ENCODE results near the gene CD52. TPM values are rescaled to one million over a fixed set of nuclear protein-coding genes. Genes with fewer than 3 reads are reported as not detected.
A peak's percentile ranks its signal among the peaks of the same experiment; 100 is the strongest.

The CD52 gene
- polyA plus RNA-seq, 1 of the 3 experiments (the other 2 are of a cell fraction), result not detected

GRCh38 chr1:26363549-26364448 lies 46.0 kb downstream of the CD52 start:
- H3K4me1 ChIP-seq (ENCODE audit: control insufficient read depth in 1 of 2, insufficient read depth in 2 of 2, low read depth in 1 of 2, low read length in 1 of 2), result peaks cover 0 to 9% of the 10 kb centered on the region in 2 experiments; a peak in 2 of 4 replicates
- ChIA-PET CTCF (interaction anchor here (0.6 to 6.7 kb wide), 49 partner anchors 13 to 297 kb away, joined by 3 to 99 read pairs (median 4); partner anchors contain the start of genes CEP85, CRYBG2, DHDDS and SH3BGRL3), POLR2A (interaction anchor here (0.7 kb wide), 1 partner anchor 79 kb away, joined by 5 read pairs; no protein-coding TSS in a partner anchor)
- H2AFZ ChIP-seq (ENCODE audit: low read depth), result no peak overlapping the region; the same call in 1 of the 2 replicates
- H3K79me2 ChIP-seq (ENCODE audit: insufficient read depth), result no peaks in the 10 kb centered on the region
- 29% methylated on average over 25 of the region's 26 CpGs for WGBS (ENCODE audit: low lambda C conversion rate)
- H3K4me3 ChIP-seq (ENCODE audit: low read depth in 2 of 2, low read length in 1 of 2), result no peak overlapping the region; a peak in 1 of 4 replicates
- no peak overlapping the region for H3K27ac ChIP-seq (ENCODE audit: low read depth in 2 of 2, low read length in 1 of 2)
- H3K9me3 ChIP-seq, result no peaks in the 10 kb centered on the region
- H3K9ac ChIP-seq, result no peak overlapping the region
- no peak for TF ChIP-seq USF2 (IDR thresholded peaks at IDR 0.05; ENCODE audit: borderline replicate concordance, low read depth, low read length)
- no peak for TF ChIP-seq RXRA (IDR thresholded peaks at IDR 0.05; ENCODE audit: borderline replicate concordance, low read depth)
- TF ChIP-seq NRF1 (IDR thresholded peaks at IDR 0.05; ENCODE audit: low read depth, low read length), result 0 out of 2 replicates have a peak, but pooled peaks have one; percentile 6
- TF ChIP-seq SMC3 (IDR thresholded peaks at IDR 0.05; ENCODE audit: low read depth, low read length), result peak; percentile 75
- TF ChIP-seq RAD21 (IDR thresholded peaks at IDR 0.05; ENCODE audit: low read length), result peak; percentile 75
- TF ChIP-seq, protein P1, sequence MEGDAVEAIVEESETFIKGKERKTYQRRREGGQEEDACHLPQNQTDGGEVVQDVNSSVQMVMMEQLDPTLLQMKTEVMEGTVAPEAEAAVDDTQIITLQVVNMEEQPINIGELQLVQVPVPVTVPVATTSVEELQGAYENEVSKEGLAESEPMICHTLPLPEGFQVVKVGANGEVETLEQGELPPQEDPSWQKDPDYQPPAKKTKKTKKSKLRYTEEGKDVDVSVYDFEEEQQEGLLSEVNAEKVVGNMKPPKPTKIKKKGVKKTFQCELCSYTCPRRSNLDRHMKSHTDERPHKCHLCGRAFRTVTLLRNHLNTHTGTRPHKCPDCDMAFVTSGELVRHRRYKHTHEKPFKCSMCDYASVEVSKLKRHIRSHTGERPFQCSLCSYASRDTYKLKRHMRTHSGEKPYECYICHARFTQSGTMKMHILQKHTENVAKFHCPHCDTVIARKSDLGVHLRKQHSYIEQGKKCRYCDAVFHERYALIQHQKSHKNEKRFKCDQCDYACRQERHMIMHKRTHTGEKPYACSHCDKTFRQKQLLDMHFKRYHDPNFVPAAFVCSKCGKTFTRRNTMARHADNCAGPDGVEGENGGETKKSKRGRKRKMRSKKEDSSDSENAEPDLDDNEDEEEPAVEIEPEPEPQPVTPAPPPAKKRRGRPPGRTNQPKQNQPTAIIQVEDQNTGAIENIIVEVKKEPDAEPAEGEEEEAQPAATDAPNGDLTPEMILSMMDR (IDR thresholded peaks at IDR 0.05), result peak; percentile 93
- H3K36me3 ChIP-seq (replicated peaks in 1 of 2; ENCODE audit: control insufficient read depth in 1 of 2, insufficient read depth in 2 of 2, low read length in 1 of 2), result no peaks in the 10 kb centered on the region
- peak; percentile 86 for DNase-seq
- H3F3A ChIP-seq (replicated peaks; ENCODE audit: insufficient read depth), result no peaks in the 10 kb centered on the region
- H4K20me1 ChIP-seq (ENCODE audit: insufficient read depth), result no peaks in the 10 kb centered on the region
- no peak overlapping the region for H3K4me2 ChIP-seq
- H3K27me3 ChIP-seq (ENCODE audit: insufficient read depth), result peaks cover 21% of the 10 kb centered on the region; the same call in 1 of the 2 replicates
- H3K9me2 ChIP-seq, result no peaks in the 10 kb centered on the region

GRCh38 chr1:26364956-26365355 lies 47.2 kb downstream of the CD52 start:
- Histone ChIP-seq H3K9me3 (no peaks in the 10 kb centered on the region), H3K9me2 (no peaks in the 10 kb centered on the region), H3K9ac (no peak overlapping the region), H3K27me3 (ENCODE audit: insufficient read depth) (peaks cover 10% of the 10 kb centered on the region; the same call in 1 of the 2 replicates), H3K27ac (ENCODE audit: low read depth in 2 of 2, low read length in 1 of 2) (no peak overlapping the region), H4K20me1 (ENCODE audit: insufficient read depth) (no peaks in the 10 kb centered on the region), H3F3A (replicated peaks; ENCODE audit: insufficient read depth) (no peaks in the 10 kb centered on the region), H3K4me2 (no peak overlapping the region), H3K4me1 (ENCODE audit: control insufficient read depth in 1 of 2, insufficient read depth in 2 of 2, low read depth in 1 of 2, low read length in 1 of 2) (peaks cover 0 to 9% of the 10 kb centered on the region in 2 experiments; a peak in 2 of 4 replicates), H2AFZ (ENCODE audit: low read depth) (no peak overlapping the region), H3K36me3 (replicated peaks in 1 of 2; ENCODE audit: control insufficient read depth in 1 of 2, insufficient read depth in 2 of 2, low read length in 1 of 2) (no peaks in the 10 kb centered on the region), H3K4me3 (ENCODE audit: low read depth in 2 of 2, low read length in 1 of 2) (no peak overlapping the region), H3K79me2 (ENCODE audit: insufficient read depth) (no peaks in the 10 kb centered on the region)
- TF ChIP-seq MXI1 (IDR thresholded peaks at IDR 0.05; ENCODE audit: low read depth, low read length) (no peak), USF2 (IDR thresholded peaks at IDR 0.05; ENCODE audit: borderline replicate concordance, low read depth, low read length) (no peak), RAD21 (IDR thresholded peaks at IDR 0.05; ENCODE audit: low read length) (no peak), TEAD4 (IDR thresholded peaks at IDR 0.05; ENCODE audit: borderline replicate concordance, insufficient read depth) (no peak), TAF1 (IDR thresholded peaks at IDR 0.05; ENCODE audit: borderline replicate concordance, low read depth, low read length) (no peak), SIN3A (IDR thresholded peaks at IDR 0.05; ENCODE audit: borderline replicate concordance, low read depth, low read length) (no peak), RFX5 (IDR thresholded peaks at IDR 0.05; ENCODE audit: low read length) (no peak)
- TF ChIP-seq, protein P2, sequence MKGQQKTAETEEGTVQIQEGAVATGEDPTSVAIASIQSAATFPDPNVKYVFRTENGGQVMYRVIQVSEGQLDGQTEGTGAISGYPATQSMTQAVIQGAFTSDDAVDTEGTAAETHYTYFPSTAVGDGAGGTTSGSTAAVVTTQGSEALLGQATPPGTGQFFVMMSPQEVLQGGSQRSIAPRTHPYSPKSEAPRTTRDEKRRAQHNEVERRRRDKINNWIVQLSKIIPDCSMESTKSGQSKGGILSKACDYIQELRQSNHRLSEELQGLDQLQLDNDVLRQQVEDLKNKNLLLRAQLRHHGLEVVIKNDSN (IDR thresholded peaks at IDR 0.05; ENCODE audit: borderline replicate concordance, low read depth), result no peak
- WGBS (ENCODE audit: low lambda C conversion rate), result 69% methylated on average over 7 of the region's 9 CpGs
- DNase-seq, result peak; percentile 12
- CTCF ChIA-PET, result interaction anchor here (0.9 to 6.7 kb wide), 25 partner anchors 12 to 262 kb away, joined by 3 to 99 read pairs (median 7); partner anchors contain the start of genes CRYBG2, SH3BGRL3 and ZNF593
- POLR2A ChIA-PET, result no interaction called here
